22Rv1 (cell line): ENCODE measurements around the gene SHISA5.

Source experiments
- ZFX ChIP-seq: fragments of 450-650 bp; IDR thresholded peaks from 2 replicates; pipeline ENCODE4 v1.6.1; 2017; ENCODE audit warnings: antibody characterized with exemption, borderline replicate concordance
- TF ChIP-seq, protein P1 (sequence below): fragments of 450-650 bp; IDR thresholded peaks from 2 replicates; pipeline ENCODE4 v1.5.1; 2017; ENCODE audit warnings: mild to moderate bottlenecking

GRCh38 chr3:48524970-48525369 is 21.0 kb upstream of the SHISA5 start:
- TF ChIP-seq, protein P1, sequence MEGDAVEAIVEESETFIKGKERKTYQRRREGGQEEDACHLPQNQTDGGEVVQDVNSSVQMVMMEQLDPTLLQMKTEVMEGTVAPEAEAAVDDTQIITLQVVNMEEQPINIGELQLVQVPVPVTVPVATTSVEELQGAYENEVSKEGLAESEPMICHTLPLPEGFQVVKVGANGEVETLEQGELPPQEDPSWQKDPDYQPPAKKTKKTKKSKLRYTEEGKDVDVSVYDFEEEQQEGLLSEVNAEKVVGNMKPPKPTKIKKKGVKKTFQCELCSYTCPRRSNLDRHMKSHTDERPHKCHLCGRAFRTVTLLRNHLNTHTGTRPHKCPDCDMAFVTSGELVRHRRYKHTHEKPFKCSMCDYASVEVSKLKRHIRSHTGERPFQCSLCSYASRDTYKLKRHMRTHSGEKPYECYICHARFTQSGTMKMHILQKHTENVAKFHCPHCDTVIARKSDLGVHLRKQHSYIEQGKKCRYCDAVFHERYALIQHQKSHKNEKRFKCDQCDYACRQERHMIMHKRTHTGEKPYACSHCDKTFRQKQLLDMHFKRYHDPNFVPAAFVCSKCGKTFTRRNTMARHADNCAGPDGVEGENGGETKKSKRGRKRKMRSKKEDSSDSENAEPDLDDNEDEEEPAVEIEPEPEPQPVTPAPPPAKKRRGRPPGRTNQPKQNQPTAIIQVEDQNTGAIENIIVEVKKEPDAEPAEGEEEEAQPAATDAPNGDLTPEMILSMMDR = no peak
- no peak for TF ChIP-seq ZFX
